Upper lobe of right lung (tissue), 1 donor: ENCODE data around the gene MARK1. TPM values are rescaled to one million over a fixed set of nuclear protein-coding genes. Genes with fewer than 3 reads are reported as not detected.

ENCODE experiments used
- ATAC-seq: fragments of 200-7000 bp; cut with Tn5 transposase; one replicate; pipeline ENCODE4 v1.9.1; 2020; ENCODE audit warnings: mild to moderate bottlenecking, moderate library complexity
- DNase-seq: peaks from one replicate; pipeline ENCODE4 v3.0.0-alpha.2; 2020
- H3K27ac ChIP-seq: fragments of 200-600 bp; one replicate; pipeline ENCODE4 v1.8.0; 2022
- H3K27me3 ChIP-seq: fragments of 200-600 bp; one replicate; pipeline ENCODE4 v1.8.0; 2022; ENCODE audit warnings: mild to moderate bottlenecking
- H3K36me3 ChIP-seq: fragments of 200-600 bp; one replicate; pipeline ENCODE4 v1.8.0; 2022
- H3K4me1 ChIP-seq: fragments of 200-600 bp; one replicate; pipeline ENCODE4 v1.8.0; 2022
- H3K4me3 ChIP-seq: fragments of 200-600 bp; one replicate; pipeline ENCODE4 v1.8.0; 2022; ENCODE audit warnings: mild to moderate bottlenecking
- H3K9me3 ChIP-seq: fragments of 200-600 bp; one replicate; pipeline ENCODE4 v1.8.0; 2022
- CTCF ChIP-seq: fragments of 200-600 bp; IDR thresholded peaks from one replicate; pipeline ENCODE4 v1.8.0; 2022; ENCODE audit warnings: antibody characterized with exemption
- intact Hi-C: fragments of 100-400 bp; cut with DNase I; formaldehyde crosslinking; loops from one replicate; pipeline ENCODE4 v1.11.0; 2022
- total RNA-seq: library from RNA; stranded (reverse); fragmentation: NEBNext Ultra II Directional; extraction: Animal tissue kit (Norgen Biotek cat#: 25700); gene quantifications from one replicate; pipeline ENCODE4 v1.2.1, GENCODE V29; 2021
- donor health status: DM: no; HTN: yes; CAD: no; lungs with severe emphysema.

Gene MARK1
- total RNA-seq, 1 donor from 2014 or later = 2.3 TPM

GRCh38 chr1:220504329-220504728 lies 23.6 kb upstream of the MARK1 start:
- H3K4me1 ChIP-seq = no peaks in the 10 kb centered on the region
- no peaks in the 10 kb centered on the region for H3K9me3 ChIP-seq
- H3K27me3 ChIP-seq = peaks cover 17% of the 10 kb centered on the region
- no peak overlapping the region for H3K27ac ChIP-seq
- TF ChIP-seq CTCF = no peak
- H3K4me3 ChIP-seq = no peak overlapping the region
- intact Hi-C loops = no loop called here
- DNase-seq (no peak), ATAC-seq (no peak)
- no peaks in the 10 kb centered on the region for H3K36me3 ChIP-seq

- Histone ChIP-seq H3K4me1 (no peaks in the 10 kb centered on the region), H3K27ac (no peak overlapping the region), H3K27me3 (peaks cover 17% of the 10 kb centered on the region), H3K36me3 (no peaks in the 10 kb centered on the region), H3K4me3 (no peak overlapping the region), H3K9me3 (no peaks in the 10 kb centered on the region)
- ATAC-seq (no peak), DNase-seq (no peak)
- intact Hi-C loops = no loop called here
- no peak for TF ChIP-seq CTCF
Measured at GRCh38 chr1:220507085-220507484, 20.9 kb upstream of the MARK1 start.

- ATAC-seq (peak; percentile 12), DNase-seq (no peak)
- TF ChIP-seq CTCF = no peak
- H3K4me1 ChIP-seq = no peaks in the 10 kb centered on the region
- H3K27ac ChIP-seq = no peak overlapping the region
- intact Hi-C loops = no loop called here
- no peaks in the 10 kb centered on the region for H3K36me3 ChIP-seq
- H3K27me3 ChIP-seq = peaks cover 19% of the 10 kb centered on the region
- no peak overlapping the region for H3K4me3 ChIP-seq
- H3K9me3 ChIP-seq = no peaks in the 10 kb centered on the region
Measured at GRCh38 chr1:220511179-220511578, 16.8 kb upstream of the MARK1 start.

GRCh38 chr1:220511785-220512184 lies 16.2 kb upstream of the MARK1 start:
- Histone ChIP-seq H3K4me1 (no peaks in the 10 kb centered on the region), H3K9me3 (no peaks in the 10 kb centered on the region), H3K27me3 (peaks cover 19% of the 10 kb centered on the region), H3K27ac (no peak overlapping the region), H3K4me3 (no peak overlapping the region), H3K36me3 (no peaks in the 10 kb centered on the region)
- DNase-seq (peak; percentile 66), ATAC-seq (peak; percentile 89)
- intact Hi-C loops = no loop called here
- peak; percentile 28 for TF ChIP-seq CTCF

GRCh38 chr1:220513834-220514233 lies 14.1 kb upstream of the MARK1 start:
- TF ChIP-seq CTCF = no peak
- H3K4me3 ChIP-seq = no peak overlapping the region
- H3K27me3 ChIP-seq = peaks cover 6% of the 10 kb centered on the region
- no peak for ATAC-seq
- no peak for DNase-seq
- H3K4me1 ChIP-seq = no peaks in the 10 kb centered on the region
- intact Hi-C loops = no loop called here
- no peaks in the 10 kb centered on the region for H3K9me3 ChIP-seq
- H3K27ac ChIP-seq = no peak overlapping the region
- H3K36me3 ChIP-seq = no peaks in the 10 kb centered on the region

- intact Hi-C loops = no loop called here
Measured at GRCh38 chr1:220514256-220514655, 13.7 kb upstream of the MARK1 start.

More at GRCh38 chr1:220514256-220514655, 13.7 kb upstream of the MARK1 start:
- H3K4me1 ChIP-seq = no peaks in the 10 kb centered on the region
- no peaks in the 10 kb centered on the region for H3K36me3 ChIP-seq
- H3K27me3 ChIP-seq = peaks cover 6% of the 10 kb centered on the region
- H3K4me3 ChIP-seq = no peak overlapping the region
- DNase-seq = no peak
- no peak overlapping the region for H3K27ac ChIP-seq
- no peak for ATAC-seq
- no peaks in the 10 kb centered on the region for H3K9me3 ChIP-seq
- no peak for TF ChIP-seq CTCF
